RWPE2 (cell line): ENCODE data around the gene INTU.

Experiments
- ATAC-seq: fragments of 200-7000 bp; cut with Tn5 transposase; 3 replicates; pipeline ENCODE4 v1.9.1; 2021; ENCODE audit warnings: low read depth
- DNase-seq: peaks from one replicate; pipeline ENCODE4 v3.0.0-alpha.2; 2020; ENCODE audit warnings: low spot score
- H3K27ac ChIP-seq: fragments of 450-650 bp; 2 replicates; pipeline ENCODE4 v1.5.1; 2017; ENCODE audit warnings: mild to moderate bottlenecking; ENCODE audit not compliant: poor library complexity, severe bottlenecking
- H3K27me3 ChIP-seq: fragments of 250-450 bp; sonication (Bioruptor Pico); 2 replicates; pipeline ENCODE4 v1.5.1; 2021; ENCODE audit warnings: mild to moderate bottlenecking, moderate library complexity; ENCODE audit not compliant: insufficient read depth, poor library complexity, severe bottlenecking
- H3K36me3 ChIP-seq: fragments of 250-450 bp; sonication (Bioruptor Pico); 2 replicates; pipeline ENCODE4 v1.5.1; 2020; ENCODE audit warnings: low read depth, mild to moderate bottlenecking, moderate library complexity
- H3K4me1 ChIP-seq: fragments of 250-450 bp; sonication (Bioruptor Pico); 2 replicates; pipeline ENCODE4 v1.5.1; 2021; ENCODE audit warnings: mild to moderate bottlenecking, moderate library complexity; ENCODE audit not compliant: insufficient read depth, poor library complexity, severe bottlenecking
- H3K4me3 ChIP-seq: fragments of 250-450 bp; sonication (Bioruptor Pico); 2 replicates; pipeline ENCODE4 v1.5.1; 2021; ENCODE audit warnings: mild to moderate bottlenecking, moderate library complexity; ENCODE audit not compliant: severe bottlenecking
- H3K9me3 ChIP-seq: fragments of 250-450 bp; sonication (Bioruptor Pico); 2 replicates; pipeline ENCODE4 v1.5.1; 2021; ENCODE audit warnings: mild to moderate bottlenecking, moderate library complexity; ENCODE audit not compliant: severe bottlenecking
- TF ChIP-seq, protein P1 (sequence below): fragments of 450-650 bp; IDR thresholded peaks from one replicate; pipeline ENCODE4 v1.5.1; 2017; ENCODE audit warnings: mild to moderate bottlenecking, moderate library complexity; ENCODE audit not compliant: poor library complexity, severe bottlenecking

INTU gene

DNA sequence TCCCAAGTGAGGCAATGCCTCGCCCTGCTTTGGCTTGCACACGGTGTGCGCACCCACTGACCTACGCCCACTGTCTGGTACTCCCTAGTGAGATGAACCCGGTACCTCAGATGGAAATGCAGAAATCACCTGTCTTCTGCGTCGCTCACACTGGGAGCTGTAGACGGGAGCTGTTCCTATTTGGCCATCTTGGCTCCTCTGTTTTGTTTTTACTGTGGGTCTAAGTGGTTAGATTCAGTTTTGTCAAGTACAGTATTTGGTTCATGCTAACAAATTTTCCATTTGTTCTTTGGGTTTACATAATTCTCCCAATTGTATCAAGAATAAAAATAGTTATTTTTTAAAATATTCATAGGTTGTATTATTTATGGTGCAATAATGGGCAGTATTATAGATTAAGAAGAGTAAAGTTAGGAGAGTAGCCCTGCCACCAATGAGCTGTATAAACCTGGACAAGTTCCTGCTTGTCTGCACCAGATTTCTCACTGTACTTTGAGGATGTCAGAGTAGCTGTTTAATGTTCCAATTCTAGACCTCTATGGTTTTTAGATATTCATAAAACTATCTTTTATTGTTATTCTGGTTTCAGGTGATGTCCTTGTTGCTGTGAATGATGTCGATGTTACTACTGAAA lies 23.4 kb downstream of the INTU start:
- H3K4me1 ChIP-seq = peaks cover 8% of the 10 kb centered on the region
- no peaks in the 10 kb centered on the region for H3K36me3 ChIP-seq
- TF ChIP-seq, protein P1, sequence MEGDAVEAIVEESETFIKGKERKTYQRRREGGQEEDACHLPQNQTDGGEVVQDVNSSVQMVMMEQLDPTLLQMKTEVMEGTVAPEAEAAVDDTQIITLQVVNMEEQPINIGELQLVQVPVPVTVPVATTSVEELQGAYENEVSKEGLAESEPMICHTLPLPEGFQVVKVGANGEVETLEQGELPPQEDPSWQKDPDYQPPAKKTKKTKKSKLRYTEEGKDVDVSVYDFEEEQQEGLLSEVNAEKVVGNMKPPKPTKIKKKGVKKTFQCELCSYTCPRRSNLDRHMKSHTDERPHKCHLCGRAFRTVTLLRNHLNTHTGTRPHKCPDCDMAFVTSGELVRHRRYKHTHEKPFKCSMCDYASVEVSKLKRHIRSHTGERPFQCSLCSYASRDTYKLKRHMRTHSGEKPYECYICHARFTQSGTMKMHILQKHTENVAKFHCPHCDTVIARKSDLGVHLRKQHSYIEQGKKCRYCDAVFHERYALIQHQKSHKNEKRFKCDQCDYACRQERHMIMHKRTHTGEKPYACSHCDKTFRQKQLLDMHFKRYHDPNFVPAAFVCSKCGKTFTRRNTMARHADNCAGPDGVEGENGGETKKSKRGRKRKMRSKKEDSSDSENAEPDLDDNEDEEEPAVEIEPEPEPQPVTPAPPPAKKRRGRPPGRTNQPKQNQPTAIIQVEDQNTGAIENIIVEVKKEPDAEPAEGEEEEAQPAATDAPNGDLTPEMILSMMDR = no peak
- DNase-seq (no peak), ATAC-seq (peak; percentile 31; the same call in 1 of the 3 replicates)
- H3K4me3 ChIP-seq = no peak overlapping the region
- H3K9me3 ChIP-seq = no peaks in the 10 kb centered on the region
- no peaks in the 10 kb centered on the region for H3K27me3 ChIP-seq
- H3K27ac ChIP-seq = no peak overlapping the region

DNA sequence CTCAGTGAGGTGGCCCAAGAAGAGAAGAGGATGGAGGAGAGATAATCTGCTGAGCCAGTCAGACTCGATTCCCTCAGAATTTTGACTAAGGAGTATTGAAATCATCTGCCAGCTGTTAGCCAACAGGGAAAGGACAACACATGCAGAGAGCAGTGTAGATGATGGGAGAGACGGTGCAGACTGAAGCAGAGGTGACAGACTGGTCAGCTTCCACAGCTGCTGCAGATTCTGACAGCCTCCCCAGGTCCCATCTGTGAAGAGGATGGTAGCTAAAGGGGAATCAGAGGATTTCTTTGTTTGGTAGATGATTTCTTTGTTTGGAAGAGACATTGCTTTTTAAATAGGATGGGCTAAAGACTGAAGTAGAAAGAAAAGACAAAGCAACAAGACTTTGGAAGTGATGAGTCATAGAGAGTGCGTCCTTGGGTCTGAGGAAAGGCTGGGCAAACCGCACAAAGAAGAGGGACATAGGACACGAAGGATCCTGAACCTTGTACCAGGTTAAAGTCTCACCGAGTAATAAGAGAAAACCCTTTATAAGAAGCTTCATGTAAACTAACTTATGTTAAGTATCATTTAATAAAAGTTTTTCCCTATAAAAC lies 27.6 kb downstream of the INTU start:
- 0 out of 2 replicates have a peak, but pooled peaks cover 5% of the 10 kb centered on the region for H3K36me3 ChIP-seq
- DNase-seq (no peak), ATAC-seq (no peak)
- TF ChIP-seq, protein P1 = no peak
- peaks cover 8% of the 10 kb centered on the region for H3K4me1 ChIP-seq
- H3K27ac ChIP-seq = no peak overlapping the region
- H3K9me3 ChIP-seq = no peaks in the 10 kb centered on the region
- no peak overlapping the region for H3K4me3 ChIP-seq
- no peaks in the 10 kb centered on the region for H3K27me3 ChIP-seq

DNA sequence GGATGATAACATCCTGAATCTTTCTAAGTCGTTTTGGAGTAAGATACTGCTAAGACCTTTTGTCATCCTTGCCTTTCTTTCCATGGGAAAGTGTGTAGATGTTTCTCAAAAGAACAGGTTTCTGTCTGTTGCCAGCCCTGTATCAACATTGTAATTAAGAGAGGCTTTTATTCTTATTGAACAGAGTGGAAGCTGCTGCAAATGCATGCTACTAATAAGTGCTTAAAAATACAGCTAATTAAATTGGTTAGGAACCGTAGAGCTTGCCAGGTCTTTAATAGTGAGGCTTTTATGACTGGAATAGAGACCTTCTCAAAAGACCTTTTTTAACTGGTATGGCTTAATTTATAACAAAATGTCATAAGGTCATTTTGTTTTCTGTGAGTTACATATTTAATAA lies 34.4 kb downstream of the INTU start:
- TF ChIP-seq, protein P1 = no peak

DNA sequence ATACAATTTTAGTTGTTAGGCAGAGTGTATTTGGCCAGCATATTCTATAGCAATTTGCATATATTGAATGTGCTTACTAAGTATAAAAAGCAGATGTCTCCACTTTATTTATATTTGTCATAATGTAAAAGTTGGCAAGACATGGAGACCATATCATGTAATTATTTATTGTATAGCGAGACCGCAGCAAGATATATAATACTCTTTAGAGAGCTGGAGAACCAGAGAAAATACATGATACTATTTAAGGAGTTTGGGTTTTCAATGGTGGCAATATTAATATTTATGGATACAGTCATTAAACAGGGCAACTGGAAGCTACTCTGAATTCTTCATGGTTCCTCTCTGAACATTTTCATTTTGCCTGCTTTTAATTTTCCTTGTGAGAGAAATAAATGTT lies 35.0 kb downstream of the INTU start:
- H3K4me3 ChIP-seq = no peak overlapping the region
- H3K27ac ChIP-seq = no peak overlapping the region
- H3K9me3 ChIP-seq = no peaks in the 10 kb centered on the region
- H3K36me3 ChIP-seq = 0 out of 2 replicates have a peak, but pooled peaks cover 5% of the 10 kb centered on the region
- TF ChIP-seq, protein P1 = no peak
- H3K27me3 ChIP-seq = no peaks in the 10 kb centered on the region
- DNase-seq (no peak), ATAC-seq (no peak)
- H3K4me1 ChIP-seq = no peaks in the 10 kb centered on the region

More for the DNA sequence above, 34.4 kb downstream of the INTU start:
- Histone ChIP-seq H3K4me1 (no peaks in the 10 kb centered on the region), H3K4me3 (no peak overlapping the region), H3K36me3 (0 out of 2 replicates have a peak, but pooled peaks cover 5% of the 10 kb centered on the region), H3K27me3 (no peaks in the 10 kb centered on the region), H3K9me3 (no peaks in the 10 kb centered on the region), H3K27ac (no peak overlapping the region)
- DNase-seq (no peak), ATAC-seq (no peak)

DNA sequence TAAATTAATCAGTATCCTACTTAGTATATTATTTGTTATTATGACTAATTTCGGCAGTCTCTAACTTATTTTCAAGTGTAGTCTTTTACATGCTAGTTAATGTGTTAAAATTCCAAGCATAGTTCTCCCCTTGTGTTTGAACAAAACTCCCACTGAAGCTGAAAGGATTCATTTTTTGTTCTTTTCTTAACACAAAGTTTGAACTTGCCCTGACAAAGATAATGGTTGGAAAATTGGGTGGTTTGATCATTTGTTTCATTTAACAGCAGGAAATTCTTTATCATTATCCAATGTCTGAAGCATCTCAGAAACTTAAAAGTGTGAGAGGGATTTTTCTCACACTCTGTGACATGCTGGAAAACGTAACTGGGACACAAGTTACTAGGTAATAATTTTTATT lies 36.0 kb downstream of the INTU start:
- H3K36me3 ChIP-seq = 0 out of 2 replicates have a peak, but pooled peaks cover 4% of the 10 kb centered on the region
- TF ChIP-seq, protein P1 = no peak

More for the DNA sequence above, 36.0 kb downstream of the INTU start:
- Histone ChIP-seq H3K4me1 (no peaks in the 10 kb centered on the region), H3K4me3 (no peak overlapping the region), H3K27me3 (no peaks in the 10 kb centered on the region), H3K9me3 (no peaks in the 10 kb centered on the region), H3K27ac (no peak overlapping the region)
- ATAC-seq = no peak
- no peak for DNase-seq
